HL-60 (cell line): Measurements from ENCODE around the gene DEXI.

Experiments used
- DNase-seq, 2 experiments: peaks; one replicate each; pipeline ENCODE4 v3.0.0-alpha.2; 2010 to 2020; ENCODE audit warnings: low read depth in 1 of 2, low spot score in 1 of 2
- H3K27ac ChIP-seq: fragments of 250-450 bp; sonication (Bioruptor Pico); replicated peaks from 2 replicates; pipeline ENCODE4 v1.5.1; 2020; ENCODE audit warnings: mild to moderate bottlenecking, moderate library complexity
- H3K27me3 ChIP-seq: fragments of 250-450 bp; sonication (Bioruptor Pico); 2 replicates; pipeline ENCODE4 v1.5.1; 2021; ENCODE audit warnings: mild to moderate bottlenecking, moderate library complexity; ENCODE audit not compliant: insufficient read depth, poor library complexity, severe bottlenecking
- H3K4me3 ChIP-seq: replicated peaks from 2 replicates; pipeline ENCODE4 v1.5.1; 2011; ENCODE audit warnings: mild to moderate bottlenecking, control low read depth, low read length; ENCODE audit not compliant: insufficient read depth
- GABPA ChIP-seq: IDR thresholded peaks from 2 replicates; pipeline ENCODE4 v1.6.1; 2012; ENCODE audit warnings: low read depth
- POLR2AphosphoS5 ChIP-seq: IDR thresholded peaks from 2 replicates; pipeline ENCODE4 v1.6.1; 2012; ENCODE audit warnings: low read depth
- SPI1 ChIP-seq: IDR thresholded peaks from 2 replicates; pipeline ENCODE4 v1.6.1; 2012; ENCODE audit warnings: low read depth, mild to moderate bottlenecking, borderline replicate concordance
- TF ChIP-seq, protein P1 (sequence below): IDR thresholded peaks from 2 replicates; pipeline ENCODE4 v1.6.1; 2012; ENCODE audit warnings: low read depth; ENCODE audit not compliant: insufficient replicate concordance
- TF ChIP-seq, protein P2 (sequence below): IDR thresholded peaks from one replicate; pipeline ENCODE4 v1.5.1; 2011; ENCODE audit warnings: low read length, control low read depth, inconsistent platforms; ENCODE audit not compliant: insufficient read depth

Gene DEXI

GRCh38 chr16:10892782-10893318 lies 49.4 kb downstream of the DEXI start:
- Histone ChIP-seq H3K27me3 (no peaks in the 10 kb centered on the region), H3K27ac (no peak overlapping the region), H3K4me3 (no peak overlapping the region)
- TF ChIP-seq SPI1 = no peak
- TF ChIP-seq GABPA = no peak
- TF ChIP-seq, protein P1, sequence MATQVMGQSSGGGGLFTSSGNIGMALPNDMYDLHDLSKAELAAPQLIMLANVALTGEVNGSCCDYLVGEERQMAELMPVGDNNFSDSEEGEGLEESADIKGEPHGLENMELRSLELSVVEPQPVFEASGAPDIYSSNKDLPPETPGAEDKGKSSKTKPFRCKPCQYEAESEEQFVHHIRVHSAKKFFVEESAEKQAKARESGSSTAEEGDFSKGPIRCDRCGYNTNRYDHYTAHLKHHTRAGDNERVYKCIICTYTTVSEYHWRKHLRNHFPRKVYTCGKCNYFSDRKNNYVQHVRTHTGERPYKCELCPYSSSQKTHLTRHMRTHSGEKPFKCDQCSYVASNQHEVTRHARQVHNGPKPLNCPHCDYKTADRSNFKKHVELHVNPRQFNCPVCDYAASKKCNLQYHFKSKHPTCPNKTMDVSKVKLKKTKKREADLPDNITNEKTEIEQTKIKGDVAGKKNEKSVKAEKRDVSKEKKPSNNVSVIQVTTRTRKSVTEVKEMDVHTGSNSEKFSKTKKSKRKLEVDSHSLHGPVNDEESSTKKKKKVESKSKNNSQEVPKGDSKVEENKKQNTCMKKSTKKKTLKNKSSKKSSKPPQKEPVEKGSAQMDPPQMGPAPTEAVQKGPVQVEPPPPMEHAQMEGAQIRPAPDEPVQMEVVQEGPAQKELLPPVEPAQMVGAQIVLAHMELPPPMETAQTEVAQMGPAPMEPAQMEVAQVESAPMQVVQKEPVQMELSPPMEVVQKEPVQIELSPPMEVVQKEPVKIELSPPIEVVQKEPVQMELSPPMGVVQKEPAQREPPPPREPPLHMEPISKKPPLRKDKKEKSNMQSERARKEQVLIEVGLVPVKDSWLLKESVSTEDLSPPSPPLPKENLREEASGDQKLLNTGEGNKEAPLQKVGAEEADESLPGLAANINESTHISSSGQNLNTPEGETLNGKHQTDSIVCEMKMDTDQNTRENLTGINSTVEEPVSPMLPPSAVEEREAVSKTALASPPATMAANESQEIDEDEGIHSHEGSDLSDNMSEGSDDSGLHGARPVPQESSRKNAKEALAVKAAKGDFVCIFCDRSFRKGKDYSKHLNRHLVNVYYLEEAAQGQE = no peak
- no peak for TF ChIP-seq POLR2AphosphoS5
- TF ChIP-seq, protein P2, sequence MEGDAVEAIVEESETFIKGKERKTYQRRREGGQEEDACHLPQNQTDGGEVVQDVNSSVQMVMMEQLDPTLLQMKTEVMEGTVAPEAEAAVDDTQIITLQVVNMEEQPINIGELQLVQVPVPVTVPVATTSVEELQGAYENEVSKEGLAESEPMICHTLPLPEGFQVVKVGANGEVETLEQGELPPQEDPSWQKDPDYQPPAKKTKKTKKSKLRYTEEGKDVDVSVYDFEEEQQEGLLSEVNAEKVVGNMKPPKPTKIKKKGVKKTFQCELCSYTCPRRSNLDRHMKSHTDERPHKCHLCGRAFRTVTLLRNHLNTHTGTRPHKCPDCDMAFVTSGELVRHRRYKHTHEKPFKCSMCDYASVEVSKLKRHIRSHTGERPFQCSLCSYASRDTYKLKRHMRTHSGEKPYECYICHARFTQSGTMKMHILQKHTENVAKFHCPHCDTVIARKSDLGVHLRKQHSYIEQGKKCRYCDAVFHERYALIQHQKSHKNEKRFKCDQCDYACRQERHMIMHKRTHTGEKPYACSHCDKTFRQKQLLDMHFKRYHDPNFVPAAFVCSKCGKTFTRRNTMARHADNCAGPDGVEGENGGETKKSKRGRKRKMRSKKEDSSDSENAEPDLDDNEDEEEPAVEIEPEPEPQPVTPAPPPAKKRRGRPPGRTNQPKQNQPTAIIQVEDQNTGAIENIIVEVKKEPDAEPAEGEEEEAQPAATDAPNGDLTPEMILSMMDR = no peak
- no peak for DNase-seq

DNA sequence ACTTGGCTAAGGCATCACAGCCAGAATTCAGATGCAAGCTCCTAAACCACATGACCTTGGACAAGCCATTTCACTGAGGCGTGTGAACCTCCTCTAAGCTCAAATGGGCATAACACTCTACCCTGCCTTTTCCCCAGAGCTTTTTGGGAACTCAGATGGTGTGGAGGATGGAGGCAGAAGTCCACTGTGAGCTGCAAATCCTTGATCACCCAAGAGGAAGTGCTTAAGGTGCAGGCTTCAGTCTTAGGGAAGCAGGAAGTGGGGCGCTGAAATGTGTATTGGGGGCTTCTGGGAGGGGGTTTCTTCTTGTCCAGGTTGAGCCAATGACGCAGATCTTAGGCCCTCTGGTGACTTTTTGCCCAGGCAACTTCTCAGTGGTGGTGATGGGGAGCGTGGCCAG lies 52.4 kb downstream of the DEXI start:
- Histone ChIP-seq H3K27me3 (no peaks in the 10 kb centered on the region), H3K27ac (no peak overlapping the region), H3K4me3 (no peak overlapping the region)
- no peak for DNase-seq
- TF ChIP-seq, protein P1 = no peak
- TF ChIP-seq GABPA (no peak), POLR2AphosphoS5 (no peak), SPI1 (no peak)
- TF ChIP-seq, protein P2 = no peak

GRCh38 chr16:10888320-10888937 lies 53.8 kb downstream of the DEXI start:
- Histone ChIP-seq H3K27me3 (no peaks in the 10 kb centered on the region), H3K4me3 (no peak overlapping the region), H3K27ac (no peak overlapping the region)
- DNase-seq = no peak
- TF ChIP-seq, protein P2 = no peak
- TF ChIP-seq, protein P1 = no peak
- TF ChIP-seq SPI1 = no peak
- no peak for TF ChIP-seq GABPA
- TF ChIP-seq POLR2AphosphoS5 = no peak
